ENCODE results near the gene SMAD6. TPM values are rescaled to one million over a fixed set of nuclear protein-coding genes. Genes with fewer than 3 reads are reported as not detected.
"Not testable (repeated sequence)": the region's sequence is repeated elsewhere in the genome, so short reads cannot be mapped to it uniquely, and the experiment has no call there.

The SMAD6 gene
- total and polyA plus RNA-seq, 2 experiments from 2014 or later, result 26.6 to 35.4 TPM

DNA sequence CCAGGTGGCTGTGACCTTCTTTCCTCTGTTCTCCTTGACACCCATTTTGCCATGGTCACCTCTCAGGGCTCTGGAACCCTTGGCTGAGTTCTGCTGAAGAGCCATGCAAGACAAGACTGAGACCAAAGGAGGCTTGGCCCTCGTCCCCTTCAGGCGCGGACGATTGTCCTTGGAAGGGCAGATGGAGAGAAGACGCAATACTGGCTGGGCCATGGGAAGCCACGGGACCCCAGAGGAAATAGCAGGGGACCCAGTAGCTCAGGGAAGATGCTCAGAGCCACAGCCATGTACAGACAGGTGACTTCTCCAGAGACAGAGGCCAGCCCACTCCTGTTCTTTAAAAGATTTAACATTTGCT lies 125.6 kb downstream of the SMAD6 start:
- no peak overlapping the region for H2AFZ ChIP-seq
- H3K4me3 ChIP-seq, result no peak overlapping the region
- 92% methylated on average over 6 of the region's 6 CpGs for WGBS (ENCODE audit: low lambda C conversion rate, missing lambda C conversion rate)
- H3K9me2 ChIP-seq (replicated peaks; ENCODE audit: insufficient read depth), result no peaks in the 10 kb centered on the region
- H3K27me3 ChIP-seq, result no peaks in the 10 kb centered on the region
- no peak overlapping the region for H3K27ac ChIP-seq
- H3K79me2 ChIP-seq, result no peaks in the 10 kb centered on the region
- H3K4me2 ChIP-seq, result no peak overlapping the region
- no peaks in the 10 kb centered on the region for H4K20me1 ChIP-seq (ENCODE audit: insufficient read depth, poor library complexity, severe bottlenecking)
- no peaks in the 10 kb centered on the region for H3K9me3 ChIP-seq (ENCODE audit: low read depth)
- no peak for DNase-seq (ENCODE audit: low spot score)
- H3K4me1 ChIP-seq (ENCODE audit: insufficient read depth), result no peaks in the 10 kb centered on the region
- H3K36me3 ChIP-seq (replicated peaks; ENCODE audit: insufficient read depth, low read depth), result no peaks in the 10 kb centered on the region
- TF ChIP-seq, protein P1, sequence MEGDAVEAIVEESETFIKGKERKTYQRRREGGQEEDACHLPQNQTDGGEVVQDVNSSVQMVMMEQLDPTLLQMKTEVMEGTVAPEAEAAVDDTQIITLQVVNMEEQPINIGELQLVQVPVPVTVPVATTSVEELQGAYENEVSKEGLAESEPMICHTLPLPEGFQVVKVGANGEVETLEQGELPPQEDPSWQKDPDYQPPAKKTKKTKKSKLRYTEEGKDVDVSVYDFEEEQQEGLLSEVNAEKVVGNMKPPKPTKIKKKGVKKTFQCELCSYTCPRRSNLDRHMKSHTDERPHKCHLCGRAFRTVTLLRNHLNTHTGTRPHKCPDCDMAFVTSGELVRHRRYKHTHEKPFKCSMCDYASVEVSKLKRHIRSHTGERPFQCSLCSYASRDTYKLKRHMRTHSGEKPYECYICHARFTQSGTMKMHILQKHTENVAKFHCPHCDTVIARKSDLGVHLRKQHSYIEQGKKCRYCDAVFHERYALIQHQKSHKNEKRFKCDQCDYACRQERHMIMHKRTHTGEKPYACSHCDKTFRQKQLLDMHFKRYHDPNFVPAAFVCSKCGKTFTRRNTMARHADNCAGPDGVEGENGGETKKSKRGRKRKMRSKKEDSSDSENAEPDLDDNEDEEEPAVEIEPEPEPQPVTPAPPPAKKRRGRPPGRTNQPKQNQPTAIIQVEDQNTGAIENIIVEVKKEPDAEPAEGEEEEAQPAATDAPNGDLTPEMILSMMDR (IDR thresholded peaks at IDR 0.05; ENCODE audit: poor library complexity), result no peak
- no peak for TF ChIP-seq EZH2 (IDR thresholded peaks at IDR 0.05; ENCODE audit: borderline replicate concordance)
- no peak for TF ChIP-seq EZH2phosphoT487 (IDR thresholded peaks at IDR 0.05; ENCODE audit: low read depth, severe bottlenecking, unreplicated experiment)

DNA sequence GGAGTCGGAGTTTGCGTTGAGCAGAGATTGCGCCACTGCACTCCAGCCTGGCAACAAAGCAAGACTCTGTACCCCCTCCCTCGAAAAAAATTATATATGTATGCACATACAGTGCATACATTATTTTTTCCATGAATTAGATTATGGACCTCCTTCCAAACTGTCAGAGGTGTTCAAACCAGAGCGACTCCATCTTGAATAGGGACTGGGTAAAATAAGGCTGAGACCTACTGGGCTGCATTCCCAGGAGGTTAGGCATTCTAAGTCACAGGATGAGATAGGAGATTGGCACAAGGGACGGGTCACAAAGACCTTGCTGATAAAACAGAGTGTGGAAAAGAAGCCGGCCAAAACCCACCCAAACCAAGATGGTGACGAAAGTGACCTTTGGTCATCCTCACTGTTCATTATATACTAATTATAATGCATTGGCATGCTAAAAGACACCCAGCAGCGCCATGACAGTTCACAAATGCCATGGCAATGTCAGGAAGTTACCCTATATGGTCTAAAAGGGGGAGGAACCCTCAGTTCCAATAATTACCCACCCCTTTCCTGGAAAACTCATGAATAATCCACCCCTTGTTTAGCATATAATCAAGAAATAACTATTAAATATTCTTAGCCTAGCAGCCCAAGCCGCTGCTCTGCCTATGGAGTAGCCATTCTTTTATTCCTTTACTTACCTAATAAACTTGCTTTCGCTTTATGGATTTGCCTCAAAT lies 126.9 kb downstream of the SMAD6 start:
- not testable (repeated sequence) for H3K4me3 ChIP-seq, H3K4me2 ChIP-seq
- WGBS (ENCODE audit: low lambda C conversion rate, missing lambda C conversion rate), result 96% methylated on average over 11 of the region's 11 CpGs

DNA sequence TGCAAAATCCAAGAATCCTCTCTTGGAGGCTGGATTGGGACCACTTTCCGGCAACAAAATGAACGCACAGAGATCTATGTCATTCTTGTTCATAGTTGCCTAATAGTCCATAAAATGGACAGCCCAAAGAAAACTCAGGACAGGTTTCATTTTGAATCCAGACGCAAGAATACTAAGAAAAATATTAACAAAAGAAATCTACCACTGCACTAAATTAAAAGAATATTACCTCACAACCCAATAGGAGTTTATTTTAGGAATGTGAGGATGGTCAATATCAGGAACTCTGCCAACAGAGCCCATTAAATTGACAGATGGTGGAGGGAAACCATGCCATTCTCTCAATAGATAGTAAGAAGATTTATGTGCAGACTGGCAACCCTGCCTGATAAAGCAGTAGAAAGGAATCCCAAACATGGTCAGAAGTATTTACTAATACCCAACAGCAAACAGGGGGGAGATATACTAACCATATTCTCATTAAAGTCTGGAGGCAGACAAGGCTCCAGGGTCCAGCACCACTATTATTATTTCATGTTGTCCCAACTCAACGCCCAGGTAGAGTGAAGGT lies 127.6 kb downstream of the SMAD6 start:
- no peak for DNase-seq (ENCODE audit: low spot score)
- WGBS (ENCODE audit: low lambda C conversion rate, missing lambda C conversion rate), result 85% methylated on average over 4 of the region's 4 CpGs
- Histone ChIP-seq H3K36me3 (replicated peaks; ENCODE audit: insufficient read depth, low read depth) (no peaks in the 10 kb centered on the region), H3K4me1 (ENCODE audit: insufficient read depth) (peaks cover 5% of the 10 kb centered on the region), H3K27me3 (no peaks in the 10 kb centered on the region), H3K9me3 (ENCODE audit: low read depth) (no peaks in the 10 kb centered on the region), H4K20me1 (ENCODE audit: insufficient read depth, poor library complexity, severe bottlenecking) (no peaks in the 10 kb centered on the region), H2AFZ (no peak overlapping the region), H3K4me3 (no peak overlapping the region), H3K4me2 (no peak overlapping the region), H3K9me2 (replicated peaks; ENCODE audit: insufficient read depth) (no peaks in the 10 kb centered on the region), H3K79me2 (no peaks in the 10 kb centered on the region), H3K27ac (no peak overlapping the region)
- TF ChIP-seq EZH2 (IDR thresholded peaks at IDR 0.05; ENCODE audit: borderline replicate concordance) (no peak), EZH2phosphoT487 (IDR thresholded peaks at IDR 0.05; ENCODE audit: low read depth, severe bottlenecking, unreplicated experiment) (no peak)
- TF ChIP-seq, protein P1 (IDR thresholded peaks at IDR 0.05; ENCODE audit: poor library complexity), result no peak

More for the DNA sequence above, 126.9 kb downstream of the SMAD6 start:
- not testable (repeated sequence) for H3K9me3 ChIP-seq (ENCODE audit: low read depth); H3K4me1 ChIP-seq (ENCODE audit: insufficient read depth); H3K36me3 ChIP-seq (replicated peaks; ENCODE audit: insufficient read depth, low read depth); H3K9me2 ChIP-seq (replicated peaks; ENCODE audit: insufficient read depth); H4K20me1 ChIP-seq (ENCODE audit: insufficient read depth, poor library complexity, severe bottlenecking); H3K27me3 ChIP-seq; H3K27ac ChIP-seq; H3K79me2 ChIP-seq; DNase-seq (ENCODE audit: low spot score); H2AFZ ChIP-seq

DNA sequence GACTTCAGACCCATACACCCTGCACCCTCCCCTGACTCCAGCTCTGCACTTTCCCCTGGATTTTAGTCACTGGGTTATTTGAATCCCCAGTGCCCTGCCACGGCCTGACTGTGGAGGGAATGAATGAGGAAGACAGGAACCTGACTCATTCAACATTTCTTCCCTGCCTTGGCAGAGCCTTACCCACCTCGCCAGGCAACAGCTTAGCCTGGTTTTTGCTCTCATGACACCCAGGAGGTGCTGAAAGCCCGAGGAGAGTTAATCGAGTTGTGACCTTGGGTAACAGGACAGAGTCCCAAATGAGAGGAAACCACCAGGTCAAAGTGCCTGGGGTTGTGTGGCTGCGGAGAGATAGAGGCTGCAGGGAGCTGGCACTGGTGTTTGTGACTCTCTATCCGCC lies 128.3 kb downstream of the SMAD6 start:
- DNase-seq (ENCODE audit: low spot score), result no peak
- no peaks in the 10 kb centered on the region for H3K9me3 ChIP-seq (ENCODE audit: low read depth)
- H3K9me2 ChIP-seq (replicated peaks; ENCODE audit: insufficient read depth), result no peaks in the 10 kb centered on the region
- no peaks in the 10 kb centered on the region for H3K36me3 ChIP-seq (replicated peaks; ENCODE audit: insufficient read depth, low read depth)
- WGBS (ENCODE audit: low lambda C conversion rate, missing lambda C conversion rate), result 64% methylated on average over 6 of the region's 6 CpGs
- H4K20me1 ChIP-seq (ENCODE audit: insufficient read depth, poor library complexity, severe bottlenecking), result no peaks in the 10 kb centered on the region
- TF ChIP-seq EZH2phosphoT487 (IDR thresholded peaks at IDR 0.05; ENCODE audit: low read depth, severe bottlenecking, unreplicated experiment) (no peak), EZH2 (IDR thresholded peaks at IDR 0.05; ENCODE audit: borderline replicate concordance) (no peak)
- TF ChIP-seq, protein P1 (IDR thresholded peaks at IDR 0.05; ENCODE audit: poor library complexity), result no peak
- H2AFZ ChIP-seq, result no peak overlapping the region
- H3K4me1 ChIP-seq (ENCODE audit: insufficient read depth), result peaks cover 12% of the 10 kb centered on the region
- no peaks in the 10 kb centered on the region for H3K27me3 ChIP-seq
- no peak overlapping the region for H3K27ac ChIP-seq
- H3K4me3 ChIP-seq, result no peak overlapping the region
- no peaks in the 10 kb centered on the region for H3K79me2 ChIP-seq
- no peak overlapping the region for H3K4me2 ChIP-seq

Data from hepatocyte (in vitro differentiated cells).